Hepatocyte (in vitro differentiated cells): ENCODE measurements around the gene ATP2B1.

Source experiments
- CTCF ChIP-seq: fragments of 200-600 bp; sonication (generic); IDR thresholded peaks from 2 replicates; pipeline ENCODE4 v1.5.1; 2016; ENCODE audit warnings: antibody characterized with exemption, mild to moderate bottlenecking; ENCODE audit not compliant: poor library complexity
- EZH2 ChIP-seq: fragments of 200-600 bp; sonication (generic); IDR thresholded peaks from 2 replicates; pipeline ENCODE4 v1.6.1; 2016; ENCODE audit warnings: antibody characterized with exemption, mild to moderate bottlenecking, borderline replicate concordance

- no peak for TF ChIP-seq CTCF
- no peak for TF ChIP-seq EZH2
These were observed 135.4 kb downstream of the ATP2B1 start for GRCh38 chr12:89573051-89573810.
